GM21367 (cell line): Measurements from ENCODE around the gene PPP1R13B.
"Not testable (repeated sequence)": the region's sequence is repeated elsewhere in the genome, so short reads cannot be mapped to it uniquely, and the experiment has no call there.

Source experiments
- ATAC-seq: cut with Tn5 transposase; IDR thresholded peaks from one replicate; pipeline ENCODE4 v1.9.1; 2021; ENCODE audit not compliant: unreplicated experiment

PPP1R13B gene

DNA sequence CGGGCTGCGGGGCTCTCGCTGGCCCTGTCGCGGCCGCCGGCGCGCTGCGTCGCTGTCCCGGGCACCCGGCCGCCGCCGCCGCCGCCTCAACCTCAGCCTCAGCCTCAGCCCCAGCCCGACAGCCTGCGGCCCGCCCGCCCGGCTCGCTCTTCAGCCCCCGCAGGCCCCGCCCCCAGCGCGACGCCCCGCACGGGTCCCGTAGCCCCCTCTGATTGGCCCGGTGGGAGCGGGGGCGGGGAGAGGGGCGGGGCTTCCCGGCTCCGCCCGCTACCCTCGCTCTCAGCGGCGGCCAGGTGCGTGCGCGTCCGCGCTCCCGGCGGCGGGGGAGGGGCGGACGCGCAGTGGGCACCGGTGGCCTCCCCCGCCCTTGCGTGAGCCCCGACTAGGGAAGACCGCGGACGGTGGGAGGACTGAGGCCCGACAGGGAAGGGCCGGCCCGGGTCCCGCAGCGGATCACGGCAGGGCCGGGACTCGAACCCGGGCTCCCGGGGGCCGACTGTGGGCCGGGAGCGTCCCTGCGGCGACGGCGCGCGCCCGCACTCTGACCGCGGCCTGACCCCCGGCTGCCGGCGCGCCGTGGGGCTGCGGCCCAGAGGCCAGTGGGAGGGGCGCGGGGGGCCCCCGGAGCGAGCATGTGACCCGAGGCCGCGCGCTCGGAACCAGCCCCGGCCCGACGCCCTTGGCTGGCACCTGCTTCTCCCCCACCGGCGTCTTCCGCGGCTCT is at the start of gene PPP1R13B:
PPP1R13B (minus strand) TSS at position 125 of the 724 bp plus-strand sequence. CDS start 268 bp downstream, outside the sequence.
- peak; percentile 81 for ATAC-seq

GRCh38 chr14:103896578-103896977 is 49.2 kb upstream of the PPP1R13B start:
- no peak for ATAC-seq

DNA sequence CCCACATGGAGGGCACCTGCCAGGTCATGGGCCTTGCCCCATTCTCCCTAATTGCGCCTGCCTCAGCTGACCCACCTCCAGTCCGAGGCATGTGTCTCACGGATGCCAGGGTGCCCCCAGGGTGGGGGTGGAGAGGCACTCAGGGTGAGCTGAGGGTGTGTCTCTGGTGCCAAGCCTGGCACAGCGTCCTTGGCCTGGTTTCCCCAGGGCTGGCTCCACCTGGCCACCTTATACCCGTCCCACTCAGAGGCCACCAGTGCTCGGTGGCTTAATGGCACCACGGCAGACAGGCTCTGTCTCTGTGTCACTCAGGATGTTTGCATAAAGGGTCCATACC is 47.3 kb upstream of the PPP1R13B start:
- ATAC-seq: no peak

DNA sequence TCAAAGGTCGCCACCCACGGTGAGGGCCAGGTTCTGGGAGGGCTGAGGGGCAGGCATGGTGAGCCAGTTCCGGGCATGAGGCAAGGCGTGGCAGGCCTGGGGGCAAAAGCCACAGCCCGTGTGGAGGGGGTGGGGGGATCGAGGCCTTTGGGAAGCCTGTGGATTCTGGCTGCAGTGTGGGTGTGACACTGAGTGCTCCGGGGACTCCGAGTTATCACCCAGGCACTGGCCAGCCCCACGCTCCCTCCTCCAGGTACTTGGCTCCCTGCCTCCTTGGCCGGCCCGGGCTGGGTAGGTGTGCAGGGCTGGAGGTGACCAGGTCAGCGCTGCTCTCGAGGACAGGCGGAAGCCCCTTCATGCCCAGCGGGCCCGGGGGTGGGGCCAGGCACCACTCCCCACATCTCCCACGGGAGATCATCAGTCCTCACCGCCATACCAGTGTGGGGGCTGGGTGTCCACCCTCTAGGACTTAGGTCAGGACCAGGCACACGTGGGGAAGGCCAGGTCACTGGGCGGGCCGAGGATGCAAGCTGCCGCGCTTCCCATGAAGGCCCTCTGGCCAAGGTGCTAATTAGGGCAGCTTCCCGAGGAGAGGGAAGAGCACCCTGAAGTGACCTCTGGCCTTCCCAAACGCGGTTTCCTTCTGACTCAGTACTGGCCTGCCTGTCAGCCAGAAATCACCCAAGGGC is 46.8 kb upstream of the PPP1R13B start:
- ATAC-seq: no peak

DNA sequence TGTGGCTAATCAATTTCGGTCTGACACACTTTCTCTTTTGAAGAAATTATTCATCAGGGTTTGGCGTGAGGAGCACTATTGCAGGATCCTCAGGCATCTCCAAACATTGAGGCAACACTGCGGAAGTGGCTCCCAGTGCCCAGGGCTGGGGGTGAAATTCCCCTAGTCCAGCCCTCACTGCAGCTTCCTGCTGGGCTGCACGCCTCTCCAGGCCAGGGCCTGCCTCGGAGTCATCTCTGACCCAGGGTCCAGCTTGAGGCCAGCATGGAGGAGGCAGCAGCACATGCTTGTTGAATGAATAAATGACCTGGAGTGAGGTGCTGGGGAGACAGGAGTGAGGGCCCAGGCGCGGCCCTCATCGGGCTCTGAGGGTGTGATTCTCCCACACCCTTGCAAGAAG is 44.9 kb upstream of the PPP1R13B start:
- ATAC-seq: no peak

GRCh38 chr14:103891667-103892215 is 44.4 kb upstream of the PPP1R13B start:
- no peak for ATAC-seq

GRCh38 chr14:103890821-103891666 is 43.7 kb upstream of the PPP1R13B start:
- ATAC-seq: no peak

DNA sequence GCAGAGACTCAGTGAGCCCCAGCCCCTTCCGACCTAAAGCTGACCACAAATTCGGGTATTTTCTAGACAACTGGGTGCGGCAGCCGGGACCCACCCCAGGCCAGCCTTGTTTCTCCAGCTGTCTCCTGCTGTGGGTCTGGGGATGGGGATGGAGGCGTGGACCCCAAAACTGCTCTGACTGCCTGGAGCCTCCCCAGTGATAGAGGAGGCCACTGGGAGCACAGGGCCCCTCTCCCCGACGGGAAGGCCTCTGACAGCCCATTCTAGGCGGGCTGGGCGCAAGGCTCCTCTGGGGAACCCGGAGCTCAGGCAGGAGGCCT is 42.6 kb upstream of the PPP1R13B start:
- no peak for ATAC-seq

- no peak for ATAC-seq
Observed at GRCh38 chr14:103889313-103890051, 42.1 kb upstream of the PPP1R13B start.

DNA sequence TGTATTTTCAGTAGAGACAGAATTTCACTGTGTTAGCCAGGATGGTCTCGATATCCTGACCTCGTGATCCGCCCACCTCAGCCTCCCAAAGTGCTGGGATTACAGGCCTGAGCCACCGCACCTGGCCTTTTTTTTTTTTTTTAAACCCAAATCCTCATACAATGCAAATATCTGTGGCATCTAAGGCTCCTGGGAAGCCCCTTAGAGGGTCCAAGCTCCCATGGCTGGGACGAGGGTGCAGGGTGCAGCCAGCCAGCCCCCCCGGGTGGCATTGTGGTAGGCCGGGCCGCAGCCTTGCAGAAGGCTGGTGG is 41.6 kb upstream of the PPP1R13B start:
- not testable (repeated sequence) for ATAC-seq

DNA sequence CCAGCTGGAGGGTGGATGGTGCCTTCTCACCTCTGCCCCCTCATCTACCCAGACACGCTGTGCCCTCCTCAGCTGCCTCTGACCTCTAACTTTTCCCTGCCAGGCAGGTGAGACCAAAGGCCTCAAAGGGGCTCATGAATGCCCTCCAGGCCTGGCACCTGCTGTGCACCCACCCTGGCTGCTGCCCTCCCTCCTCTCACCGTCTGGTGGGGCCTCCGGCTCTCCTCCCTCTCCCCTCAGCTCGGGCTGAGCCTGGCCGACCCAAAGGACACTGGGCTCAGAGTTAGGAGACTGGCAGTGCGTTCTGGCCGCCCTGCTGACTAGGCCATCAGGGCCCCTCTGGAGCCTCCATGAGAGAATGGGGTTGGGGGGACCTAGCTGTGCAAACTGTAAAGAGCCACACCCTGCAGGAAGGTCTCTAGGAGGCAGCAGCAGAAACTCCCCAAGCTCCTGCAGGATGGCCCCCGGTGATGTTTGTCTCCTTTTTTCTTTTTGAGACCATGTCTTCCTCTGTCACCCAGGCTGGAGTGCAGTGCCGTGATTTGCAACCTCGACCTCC is 40.3 kb upstream of the PPP1R13B start:
- ATAC-seq: no peak

GRCh38 chr14:103887170-103887501 is 39.8 kb upstream of the PPP1R13B start:
- no peak for ATAC-seq

DNA sequence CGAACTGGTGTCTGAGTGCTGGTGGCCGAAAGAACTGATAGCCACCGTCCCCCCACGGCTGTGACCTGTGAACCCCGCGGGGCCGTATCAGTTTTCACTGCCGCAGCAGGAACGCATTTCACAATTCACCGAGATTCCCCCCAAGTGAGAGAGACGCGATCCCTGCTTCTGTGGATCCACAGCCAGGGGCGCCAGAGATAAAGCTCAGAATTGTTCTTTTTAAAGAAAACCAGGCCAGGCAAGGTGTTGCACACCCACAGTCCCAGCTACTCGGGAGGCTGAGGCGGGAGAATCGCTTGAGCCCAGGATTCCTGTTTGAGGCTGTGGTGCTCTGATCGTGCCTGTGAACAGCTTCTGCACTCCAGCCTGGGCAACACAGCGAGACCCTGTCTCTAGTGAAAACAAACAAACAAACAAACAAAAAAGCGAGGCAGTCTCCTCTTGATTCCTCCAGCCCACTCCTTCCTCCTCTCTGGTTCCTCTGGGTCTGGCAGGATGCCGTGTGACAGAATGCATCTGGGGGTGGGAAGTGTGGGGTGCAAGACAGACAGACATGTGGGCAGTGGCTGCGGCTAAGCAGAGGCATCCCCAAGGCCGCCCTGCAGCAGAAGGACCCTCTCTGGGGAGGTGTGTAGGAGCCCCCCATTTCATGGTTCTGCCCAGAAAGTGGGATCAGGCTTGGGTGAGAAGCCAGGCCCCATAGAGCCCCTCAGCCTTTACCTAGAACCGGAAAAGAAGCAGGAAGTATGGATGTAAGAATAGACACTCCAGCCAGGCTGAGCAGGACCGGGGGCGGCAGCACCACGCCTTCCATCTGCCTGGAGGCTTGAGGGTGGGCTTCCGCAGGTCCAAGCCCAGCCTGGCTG is 39.2 kb upstream of the PPP1R13B start:
- no peak for ATAC-seq

- no peak for ATAC-seq
Observed at GRCh38 chr14:103885509-103885932, 38.1 kb upstream of the PPP1R13B start.

DNA sequence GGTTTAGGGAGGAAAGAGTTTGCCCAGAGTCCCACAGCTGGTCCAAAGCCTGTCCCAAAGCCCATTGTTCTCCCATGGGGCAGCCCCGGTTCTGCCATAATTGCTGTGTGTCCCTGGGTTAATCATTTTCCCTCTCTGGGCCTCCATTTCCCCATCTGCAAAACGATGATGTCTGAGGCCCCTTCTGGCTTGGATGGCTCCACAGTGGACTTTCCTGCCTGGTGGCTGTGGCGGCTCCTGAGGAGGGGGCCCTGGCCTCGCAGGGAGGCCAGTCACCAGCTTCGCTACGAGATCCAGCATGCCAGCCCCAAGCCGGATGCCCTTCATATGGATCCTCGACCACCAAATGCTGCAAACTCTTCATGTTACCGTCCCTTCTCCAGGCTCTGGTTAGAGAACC is 37.5 kb upstream of the PPP1R13B start:
- ATAC-seq: no peak

- no peak for ATAC-seq
Observed at GRCh38 chr14:103883263-103883523, 35.8 kb upstream of the PPP1R13B start.

- ATAC-seq: no peak
Observed at GRCh38 chr14:103882503-103883262, 35.3 kb upstream of the PPP1R13B start.

DNA sequence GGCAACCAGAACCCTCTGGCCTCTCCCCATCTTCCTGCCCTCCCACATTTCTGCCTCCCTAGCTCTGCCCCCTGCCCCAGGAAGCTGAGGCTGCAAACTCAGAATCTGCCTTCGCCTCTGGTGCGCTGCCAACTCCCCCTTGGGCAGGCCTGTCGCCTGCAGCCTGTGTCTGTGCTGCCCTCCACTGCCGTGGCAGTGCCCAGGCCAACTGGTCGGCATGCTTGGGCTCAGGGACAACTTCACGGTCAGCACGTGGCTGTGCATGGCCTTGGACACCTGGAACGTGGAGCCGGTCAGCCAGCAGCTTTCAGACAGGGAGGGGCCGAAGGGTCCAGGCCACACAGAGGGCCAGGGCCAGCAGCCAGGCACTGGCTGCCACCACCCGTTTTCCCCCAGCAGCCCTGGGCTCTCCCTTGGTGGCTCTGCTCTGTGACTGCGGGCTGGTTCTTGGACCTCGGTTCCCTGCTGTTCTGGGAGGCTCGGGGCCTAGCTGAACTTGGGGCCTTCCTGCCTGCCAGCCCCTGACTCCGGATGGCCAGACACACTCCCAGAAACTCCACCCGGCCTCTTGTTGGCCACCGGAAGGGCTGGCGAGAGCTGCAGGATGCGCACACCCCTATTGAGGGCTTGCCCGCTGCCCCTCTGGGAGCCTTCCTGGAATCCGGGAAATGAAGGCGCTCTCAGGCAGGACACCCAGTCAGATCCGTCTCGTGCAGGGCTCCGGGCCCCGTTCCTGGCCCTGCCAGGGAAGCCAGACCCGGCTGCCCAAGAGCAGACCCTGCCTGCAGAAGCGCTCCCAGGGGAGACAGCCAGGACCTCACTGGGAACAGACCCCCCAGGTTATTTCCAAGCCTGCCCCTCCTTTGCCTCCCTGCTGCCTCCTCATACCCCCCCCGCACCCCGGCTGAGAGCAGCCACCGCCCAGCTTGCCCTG is 34.2 kb upstream of the PPP1R13B start:
- ATAC-seq: no peak
